Vagina (tissue), 2 donors: ENCODE results near the gene BCR.

Source experiments
- CTCF ChIP-seq, 3 experiments: fragments of 450-650 bp in 2 of 3; fragments of 200-600 bp in 1 of 3; sonication (generic) in 1 of 3; IDR thresholded peaks; one replicate each; pipeline ENCODE4 v1.5.1; 2017 to 2019; ENCODE audit warnings: antibody characterized with exemption in 3 of 3, mild to moderate bottlenecking in 2 of 3, moderate library complexity in 2 of 3
- POLR2AphosphoS5 ChIP-seq, 2 donors: sonication (generic); formaldehyde crosslinking; IDR thresholded peaks; one replicate each; pipeline ENCODE4 v1.9.0; 2017; ENCODE audit warnings: antibody characterized with exemption in 2 of 2, mild to moderate bottlenecking in 2 of 2, low read depth in 1 of 2; ENCODE audit not compliant: insufficient read depth in 1 of 2

GRCh38 chr22:23255506-23256170 lies 75.3 kb downstream of the BCR start:
- TF ChIP-seq CTCF (IDR thresholded peaks at IDR 0.05) = no peak
- no peak for TF ChIP-seq POLR2AphosphoS5 (IDR thresholded peaks at IDR 0.05; ENCODE audit: insufficient read depth in 1 of 2, low read depth in 1 of 2)
